HG02798 (cell line): ENCODE measurements around the gene ARHGEF10L.
"Not testable (repeated sequence)": the region's sequence is repeated elsewhere in the genome, so short reads cannot be mapped to it uniquely, and the experiment has no call there.

Experiments used
- ATAC-seq: cut with Tn5 transposase; IDR thresholded peaks from one replicate; pipeline ENCODE4 v1.9.1; 2021; ENCODE audit warnings: mild to moderate bottlenecking; ENCODE audit not compliant: unreplicated experiment, poor library complexity

The ARHGEF10L gene

GRCh38 chr1:17539477-17540254 lies at the start of gene ARHGEF10L:
Gene ARHGEF10L, plus strand, starts transcription at chr1:17539698. Its CDS starts 40,898 bp downstream, at chr1:17580596.
- no peak for ATAC-seq

- ATAC-seq, result not testable (repeated sequence)
These were observed 49.6 kb upstream of the ARHGEF10L start for GRCh38 chr1:17489768-17490417.

- ATAC-seq, result not testable (repeated sequence)
These were observed 48.8 kb upstream of the ARHGEF10L start for GRCh38 chr1:17490667-17491066.

GRCh38 chr1:17494114-17494729 lies 45.3 kb upstream of the ARHGEF10L start:
- no peak for ATAC-seq

- no peak for ATAC-seq
These were observed 43.1 kb upstream of the ARHGEF10L start for GRCh38 chr1:17496419-17496818.

GRCh38 chr1:17498214-17498613 lies 41.3 kb upstream of the ARHGEF10L start:
- ATAC-seq, result no peak

GRCh38 chr1:17502326-17502778 lies 37.1 kb upstream of the ARHGEF10L start:
- no peak for ATAC-seq

GRCh38 chr1:17503146-17503545 lies 36.4 kb upstream of the ARHGEF10L start:
- ATAC-seq, result no peak

GRCh38 chr1:17507200-17507599 lies 32.3 kb upstream of the ARHGEF10L start:
- not testable (repeated sequence) for ATAC-seq

- no peak for ATAC-seq
These were observed 31.6 kb upstream of the ARHGEF10L start for GRCh38 chr1:17507915-17508314.

GRCh38 chr1:17509363-17509762 lies 30.1 kb upstream of the ARHGEF10L start:
- ATAC-seq, result no peak

- ATAC-seq, result no peak
These were observed 29.4 kb upstream of the ARHGEF10L start for GRCh38 chr1:17510138-17510537.

GRCh38 chr1:17511188-17511587 lies 28.3 kb upstream of the ARHGEF10L start:
- no peak for ATAC-seq

GRCh38 chr1:17513131-17513530 lies 26.4 kb upstream of the ARHGEF10L start:
- no peak for ATAC-seq

- no peak for ATAC-seq
These were observed 24.7 kb upstream of the ARHGEF10L start for GRCh38 chr1:17514776-17515175.

- ATAC-seq, result no peak
These were observed 23.6 kb upstream of the ARHGEF10L start for GRCh38 chr1:17515902-17516301.

- no peak for ATAC-seq
These were observed 22.9 kb upstream of the ARHGEF10L start for GRCh38 chr1:17516303-17517214.

GRCh38 chr1:17520041-17520440 lies 19.5 kb upstream of the ARHGEF10L start:
- no peak for ATAC-seq

- ATAC-seq, result no peak
These were observed 18.8 kb upstream of the ARHGEF10L start for GRCh38 chr1:17520473-17521319.
